Measurements from ENCODE around the gene TBCEL. TPM values are rescaled to one million over a fixed set of nuclear protein-coding genes. Genes with fewer than 3 reads are reported as not detected.
"Not testable (repeated sequence)": the region's sequence is repeated elsewhere in the genome, so short reads cannot be mapped to it uniquely, and the experiment has no call there.

Gene TBCEL
- total RNA-seq, 1 donor from 2014 or later = 44.3 TPM

- no peak for DNase-seq (ENCODE audit: low spot score)
Observed at GRCh38 chr11:121029153-121029552, 5.3 kb downstream of the TBCEL start.

DNA sequence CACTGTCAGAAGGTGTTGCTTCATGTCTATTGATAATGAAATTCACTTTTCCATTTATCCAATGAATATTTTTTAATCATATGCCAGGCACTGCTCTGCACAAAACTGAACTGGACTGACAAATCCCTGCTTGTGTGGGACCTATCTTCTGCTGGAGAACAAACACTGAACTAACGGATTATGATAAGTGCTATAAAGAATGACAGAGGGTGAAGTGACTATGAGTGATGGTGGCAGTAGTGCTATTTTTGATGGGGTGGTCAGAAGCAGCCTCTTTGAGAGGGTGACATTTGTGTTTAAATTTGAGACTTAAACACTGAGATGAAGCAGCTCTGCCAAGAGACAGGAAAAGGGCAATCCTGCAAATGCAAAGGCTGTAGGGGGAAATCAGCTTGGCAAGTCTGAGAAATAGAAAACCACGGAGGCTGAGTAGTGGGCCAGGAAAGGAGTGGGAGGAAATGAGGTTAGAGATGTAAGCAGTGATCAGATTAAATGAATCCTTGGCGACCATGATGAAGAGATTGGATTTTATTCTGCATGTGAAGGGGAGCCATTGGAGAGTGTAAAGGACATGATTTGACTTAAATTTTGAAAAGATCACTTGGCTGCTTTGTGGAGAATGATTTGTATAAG lies 6.0 kb downstream of the TBCEL start:
- DNase-seq (ENCODE audit: low spot score) = no peak

DNA sequence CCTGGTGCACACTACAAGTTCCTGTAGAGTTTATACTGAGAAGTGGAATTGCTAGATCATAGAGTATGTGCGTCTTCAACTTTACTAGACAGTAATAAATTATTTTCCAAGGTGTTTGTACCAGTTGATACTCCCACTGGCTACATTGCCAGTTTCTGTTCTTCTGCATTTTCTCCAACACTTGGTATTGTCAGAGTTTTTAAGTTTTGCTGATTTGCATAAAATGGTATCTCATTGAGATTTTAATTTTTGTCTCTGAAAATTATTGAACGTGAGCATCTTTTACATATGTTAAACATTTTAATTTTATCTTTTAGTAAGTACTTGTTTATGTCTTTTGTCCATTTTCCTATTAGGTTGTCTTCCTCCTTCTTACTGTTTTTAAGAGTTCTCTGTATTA lies 7.3 kb downstream of the TBCEL start:
- DNase-seq (ENCODE audit: low spot score) = no peak

DNA sequence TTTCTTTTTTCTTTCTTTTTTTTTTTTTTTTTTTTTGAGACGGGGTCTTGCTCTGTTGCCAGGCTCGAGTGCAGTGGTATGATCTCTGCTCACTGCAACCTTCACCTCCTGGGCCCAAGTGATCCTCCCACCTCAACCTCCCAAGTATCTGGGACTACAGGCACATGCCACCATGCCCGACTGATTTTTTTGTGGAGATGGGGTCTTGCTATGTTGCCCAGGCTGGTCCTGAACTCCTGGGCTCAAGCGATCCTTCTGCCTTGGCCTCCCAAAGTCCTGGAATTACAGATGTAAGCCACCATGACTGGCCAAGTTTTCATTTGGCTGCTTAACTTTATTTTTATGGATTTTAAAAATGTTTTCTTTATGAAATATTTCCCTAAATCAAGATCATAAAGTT lies 7.7 kb downstream of the TBCEL start:
- DNase-seq (ENCODE audit: low spot score) = not testable (repeated sequence)

GRCh38 chr11:121032546-121032945 lies 8.6 kb downstream of the TBCEL start:
- no peak for DNase-seq (ENCODE audit: low spot score)

- DNase-seq (ENCODE audit: low spot score) = no peak
Observed at GRCh38 chr11:121033635-121034034, 9.7 kb downstream of the TBCEL start.

- no peak for DNase-seq (ENCODE audit: low spot score)
Observed at GRCh38 chr11:121035169-121035755, 11.4 kb downstream of the TBCEL start.

- DNase-seq (ENCODE audit: low spot score) = no peak
Observed at GRCh38 chr11:121035780-121036179, 11.9 kb downstream of the TBCEL start.

DNA sequence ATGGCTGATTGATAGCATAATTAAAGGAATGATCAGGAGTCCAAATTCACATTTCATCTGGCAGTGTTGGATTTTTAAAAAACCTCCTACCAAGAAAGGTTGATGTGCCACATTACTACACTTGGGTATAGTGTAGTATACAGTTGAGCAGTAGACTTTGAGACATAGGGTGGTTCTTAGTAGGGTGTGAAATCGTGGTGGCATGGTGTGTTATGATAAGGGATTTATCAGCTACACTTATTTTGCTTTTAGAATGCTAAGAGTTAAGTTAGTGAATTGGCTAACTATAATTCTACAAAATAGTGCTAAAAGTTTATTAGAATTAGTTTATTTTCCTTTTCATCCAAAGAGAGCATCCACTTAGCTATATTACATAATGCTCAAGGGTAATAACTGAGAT lies 13.1 kb downstream of the TBCEL start:
- no peak for DNase-seq (ENCODE audit: low spot score)

GRCh38 chr11:121038648-121039409 lies 14.9 kb downstream of the TBCEL start:
- no peak for DNase-seq (ENCODE audit: low spot score)

DNA sequence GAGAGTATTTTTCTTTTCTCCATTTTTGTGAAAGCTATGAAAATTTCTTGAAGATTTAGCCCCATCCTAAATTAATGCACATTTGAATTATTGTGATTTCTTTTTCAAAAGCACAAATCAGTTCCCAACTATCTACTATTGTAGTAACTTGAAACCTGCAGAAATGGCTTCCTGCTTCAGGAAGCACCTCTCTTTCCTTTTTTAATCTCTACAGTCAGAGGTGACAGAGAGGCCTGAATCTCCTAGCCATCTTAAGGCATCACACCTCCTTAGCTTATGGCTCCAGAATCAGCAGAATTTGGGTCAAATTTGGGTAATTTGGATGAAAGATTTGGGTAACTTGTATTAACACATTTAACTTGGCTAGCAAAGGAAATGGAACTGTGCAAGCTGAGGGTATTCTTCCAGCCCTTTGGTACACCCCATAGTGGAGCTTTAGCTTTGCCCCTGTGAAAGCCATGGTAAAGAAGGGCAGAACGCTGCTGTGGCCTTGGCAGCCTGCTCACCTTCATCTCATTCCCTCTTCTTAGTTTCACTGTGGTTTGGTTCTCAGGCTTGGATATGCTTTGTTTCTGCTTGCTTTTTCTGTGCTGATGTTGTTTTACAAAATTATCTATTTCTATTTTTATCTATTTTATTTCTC lies 16.2 kb downstream of the TBCEL start:
- no peak for DNase-seq (ENCODE audit: low spot score)

- no peak for DNase-seq (ENCODE audit: low spot score)
Observed at GRCh38 chr11:121040614-121041002, 16.7 kb downstream of the TBCEL start.

DNA sequence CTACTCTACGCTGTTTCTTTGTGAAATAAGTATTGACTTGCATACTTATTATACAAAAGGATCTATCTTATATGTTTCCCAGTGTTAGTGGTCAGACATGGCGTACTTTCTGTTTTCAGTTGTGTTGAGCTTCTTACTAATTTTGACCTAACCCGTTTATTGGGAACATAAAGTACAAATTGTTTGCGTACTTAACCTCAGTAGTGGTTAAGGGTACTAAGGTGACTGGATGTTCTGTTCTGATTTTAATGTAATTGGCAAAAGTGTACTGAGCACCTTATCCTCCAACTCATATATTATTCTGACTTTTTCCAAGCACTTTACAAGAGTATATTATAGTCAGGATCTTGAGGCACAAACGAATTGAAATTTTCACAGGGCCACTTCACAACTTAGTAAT lies 17.2 kb downstream of the TBCEL start:
- DNase-seq (ENCODE audit: low spot score) = no peak

- DNase-seq (ENCODE audit: low spot score) = no peak
Observed at GRCh38 chr11:121042296-121042695, 18.4 kb downstream of the TBCEL start.

DNA sequence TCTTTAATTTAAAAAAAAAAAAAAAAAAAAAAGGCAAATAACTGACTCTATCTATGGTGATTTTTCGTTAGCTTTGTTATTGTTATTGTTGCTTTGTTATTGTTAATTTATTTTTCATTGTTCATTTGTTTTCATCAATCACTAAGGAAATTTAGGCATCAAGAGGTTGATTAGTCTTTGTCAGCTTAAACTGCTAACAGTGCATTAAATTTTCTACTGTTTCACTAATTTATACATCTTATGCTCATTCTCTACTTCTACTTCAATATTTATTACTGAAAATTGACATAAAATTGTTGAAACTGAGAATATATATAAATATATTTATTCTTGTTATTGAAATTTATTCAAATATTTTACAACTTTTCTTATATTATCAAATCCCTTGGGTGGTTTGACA lies 24.0 kb downstream of the TBCEL start:
- no peak for DNase-seq (ENCODE audit: low spot score)

DNA sequence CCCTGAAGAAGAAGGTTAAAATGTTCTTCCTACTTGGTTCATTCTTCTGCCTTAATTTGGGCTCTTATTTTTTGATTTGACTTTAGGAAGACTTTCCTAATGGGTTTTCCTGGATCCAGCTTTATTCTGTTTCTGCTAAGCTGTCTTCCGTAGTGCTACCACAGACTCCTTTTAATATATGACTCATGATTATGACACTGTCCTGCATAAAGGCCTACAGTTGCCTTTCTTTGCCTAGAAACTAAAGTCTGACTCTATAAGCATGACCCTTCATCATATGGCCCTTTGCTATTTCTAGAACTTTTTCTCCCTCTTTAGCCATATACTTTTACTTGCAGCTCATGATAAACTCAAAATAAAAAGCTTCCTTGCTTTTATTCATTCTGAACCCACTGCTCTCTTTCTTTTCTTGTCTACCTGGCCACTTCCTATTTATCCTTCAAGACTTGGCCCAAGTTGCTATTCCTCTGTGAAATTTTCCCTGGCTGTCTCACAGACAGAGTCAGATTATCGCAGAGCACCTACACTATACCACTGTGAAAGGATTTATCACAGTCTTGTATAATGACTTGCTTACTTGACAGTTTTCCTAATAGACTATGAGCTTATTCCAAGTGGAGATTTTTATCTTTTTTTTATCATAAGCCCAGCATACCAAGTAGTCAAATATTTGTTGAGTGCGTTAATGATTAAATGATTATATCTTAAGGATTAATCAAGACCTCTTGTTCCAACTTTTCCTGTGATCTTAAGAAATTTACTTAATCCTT lies 24.7 kb downstream of the TBCEL start:
- no peak for DNase-seq (ENCODE audit: low spot score)

GRCh38 chr11:121053244-121053643 lies 29.3 kb downstream of the TBCEL start:
- DNase-seq (ENCODE audit: low spot score) = no peak

GRCh38 chr11:121054266-121054665 lies 30.4 kb downstream of the TBCEL start:
- no peak for DNase-seq (ENCODE audit: low spot score)

GRCh38 chr11:121055076-121055475 lies 31.2 kb downstream of the TBCEL start:
- DNase-seq (ENCODE audit: low spot score) = no peak

DNA sequence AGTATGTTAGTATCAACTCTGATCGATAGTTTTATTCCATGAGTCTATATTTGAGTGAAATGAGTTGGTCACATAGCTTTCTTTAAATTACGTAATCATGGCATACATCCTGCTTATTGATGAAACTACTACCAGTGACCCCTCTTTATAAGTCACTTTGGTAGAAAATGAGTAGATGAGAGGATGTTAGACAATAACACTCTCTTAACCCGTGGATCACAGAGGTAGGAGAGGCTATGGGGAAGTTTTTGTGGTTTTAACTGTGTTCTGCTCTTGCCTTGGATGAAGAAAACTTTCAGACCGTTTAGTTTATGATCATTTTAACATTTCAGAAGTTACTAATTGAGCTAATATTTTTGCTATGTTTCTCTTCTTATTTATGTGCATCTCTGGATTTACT lies 34.0 kb downstream of the TBCEL start:
- no peak for DNase-seq (ENCODE audit: low spot score)

GRCh38 chr11:121058941-121059340 lies 35.0 kb downstream of the TBCEL start:
- no peak for DNase-seq (ENCODE audit: low spot score)

GRCh38 chr11:121059605-121060004 lies 35.7 kb downstream of the TBCEL start:
- DNase-seq (ENCODE audit: low spot score) = no peak

Measured in umbilical cord (tissue), 2 donors.